Stomach (tissue), 4 donors: ENCODE results near the gene RABL6.
"Not testable (repeated sequence)": the region's sequence is repeated elsewhere in the genome, so short reads cannot be mapped to it uniquely, and the experiment has no call there.

Experiments
- CTCF ChIP-seq, 7 experiments: fragments of 450-650 bp in 4 of 7; fragments of 200-600 bp in 3 of 7; sonication (generic) in 3 of 7; IDR thresholded peaks; one replicate each; pipeline ENCODE4 v1.5.1; 2016 to 2019; ENCODE audit warnings: antibody characterized with exemption in 7 of 7, control low read depth in 2 of 7, mild to moderate bottlenecking in 1 of 7
- EP300 ChIP-seq: sonication (generic); formaldehyde crosslinking; IDR thresholded peaks from one replicate; pipeline ENCODE4 v1.6.1; 2017; ENCODE audit warnings: antibody characterized with exemption
- POLR2A ChIP-seq, 4 donors: fragments of 450-650 bp; IDR thresholded peaks; one replicate each; pipeline ENCODE4 v1.6.1; 2016; ENCODE audit warnings: antibody characterized with exemption in 4 of 4, control low read depth in 2 of 4, mild to moderate bottlenecking in 1 of 4, moderate library complexity in 1 of 4

GRCh38 chr9:136843801-136844740 lies 36.3 kb downstream of the RABL6 start:
- TF ChIP-seq POLR2A (IDR thresholded peaks at IDR 0.05); EP300: not testable (repeated sequence)
- peak in 5 of 7 experiments; percentile 12 to 77 (median 73) for TF ChIP-seq CTCF (IDR thresholded peaks at IDR 0.05)
